ENCODE results near the gene NAIF1.
A peak's percentile ranks its signal among the peaks of the same experiment; 100 is the strongest.

DNA sequence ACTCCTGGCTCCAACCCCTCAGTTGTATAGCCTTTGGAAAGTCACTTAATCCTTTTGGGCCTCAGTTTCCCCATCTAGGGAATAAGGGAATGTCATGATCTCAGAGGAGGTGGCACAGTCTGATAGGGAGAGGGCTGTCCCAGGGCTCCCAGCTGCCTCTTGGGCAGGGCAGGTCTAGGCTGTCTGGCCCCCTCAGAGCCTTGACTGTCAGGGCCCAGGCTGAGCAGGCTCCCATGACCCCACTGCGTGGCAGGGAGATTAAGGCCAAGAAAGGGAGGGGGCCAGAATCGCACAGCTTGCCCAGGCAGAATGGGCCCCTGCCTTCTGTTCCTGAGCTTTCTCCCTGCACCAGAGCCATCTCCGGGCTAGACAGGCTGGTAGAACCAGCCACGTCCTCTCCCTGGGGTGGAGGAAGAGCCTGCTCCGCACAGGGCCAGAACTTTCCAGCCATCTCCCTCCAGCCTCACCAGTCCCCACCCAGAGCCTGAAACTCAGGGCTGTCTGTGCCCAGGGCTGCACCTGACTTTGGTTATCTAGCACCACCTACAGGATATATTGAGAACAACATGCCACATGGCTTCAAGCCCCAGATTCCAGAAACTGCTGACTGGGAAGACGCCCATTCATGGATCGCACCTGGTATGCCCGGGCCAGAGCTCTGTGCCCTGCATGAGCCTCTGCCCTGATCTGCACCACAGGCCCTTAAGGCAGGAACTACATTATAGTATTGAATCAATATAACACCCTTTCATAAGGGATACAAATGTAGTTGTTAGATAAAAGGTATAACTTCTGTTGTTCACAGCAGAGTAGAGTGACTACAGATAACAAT, 32.1 kb downstream of the NAIF1 start:
- TF ChIP-seq, protein P1, sequence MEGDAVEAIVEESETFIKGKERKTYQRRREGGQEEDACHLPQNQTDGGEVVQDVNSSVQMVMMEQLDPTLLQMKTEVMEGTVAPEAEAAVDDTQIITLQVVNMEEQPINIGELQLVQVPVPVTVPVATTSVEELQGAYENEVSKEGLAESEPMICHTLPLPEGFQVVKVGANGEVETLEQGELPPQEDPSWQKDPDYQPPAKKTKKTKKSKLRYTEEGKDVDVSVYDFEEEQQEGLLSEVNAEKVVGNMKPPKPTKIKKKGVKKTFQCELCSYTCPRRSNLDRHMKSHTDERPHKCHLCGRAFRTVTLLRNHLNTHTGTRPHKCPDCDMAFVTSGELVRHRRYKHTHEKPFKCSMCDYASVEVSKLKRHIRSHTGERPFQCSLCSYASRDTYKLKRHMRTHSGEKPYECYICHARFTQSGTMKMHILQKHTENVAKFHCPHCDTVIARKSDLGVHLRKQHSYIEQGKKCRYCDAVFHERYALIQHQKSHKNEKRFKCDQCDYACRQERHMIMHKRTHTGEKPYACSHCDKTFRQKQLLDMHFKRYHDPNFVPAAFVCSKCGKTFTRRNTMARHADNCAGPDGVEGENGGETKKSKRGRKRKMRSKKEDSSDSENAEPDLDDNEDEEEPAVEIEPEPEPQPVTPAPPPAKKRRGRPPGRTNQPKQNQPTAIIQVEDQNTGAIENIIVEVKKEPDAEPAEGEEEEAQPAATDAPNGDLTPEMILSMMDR (conservative IDR thresholded peaks at IDR 0.05): peak; percentile 94
- no peak for TF ChIP-seq EZH2 (IDR thresholded peaks at IDR 0.05; ENCODE audit: low read depth)
